SK-N-MC (cell line): ENCODE data around the gene BHLHE23.

Experiments
- EZH2 ChIP-seq: fragments of 200-600 bp; sonication (generic); IDR thresholded peaks from one replicate; pipeline ENCODE4 v1.6.1; 2017; ENCODE audit warnings: antibody characterized with exemption
- FOXP2 ChIP-seq: optimal IDR thresholded peaks from 2 replicates; pipeline ENCODE3; 2011; ENCODE audit warnings: mild to moderate bottlenecking, moderate library complexity; ENCODE audit not compliant: insufficient read depth; ENCODE audit errors: extremely low read length, control extremely low read depth

GRCh38 chr20:63029358-63030121, 22.8 kb upstream of the BHLHE23 start:
- TF ChIP-seq FOXP2: no peak
- no peak for TF ChIP-seq EZH2
